Measurements from ENCODE around the gene COL21A1.

Gene COL21A1

GRCh38 chr6:56104591-56104990 lies 142.8 kb downstream of the COL21A1 start:
- no peaks in the 10 kb centered on the region for H4K20me1 ChIP-seq (ENCODE audit: insufficient read depth)
- no peaks in the 10 kb centered on the region for H3K36me3 ChIP-seq (ENCODE audit: insufficient read depth)
- no peak overlapping the region for H2AFZ ChIP-seq (ENCODE audit: low read depth)
- no peaks in the 10 kb centered on the region for H3K27me3 ChIP-seq (ENCODE audit: insufficient read depth, low read depth)
- H3K4me3 ChIP-seq (IDR thresholded peaks at IDR 0.05; ENCODE audit: insufficient read depth, low read depth, low read length), result no peak overlapping the region
- no peak for TF ChIP-seq CTCF (conservative IDR thresholded peaks at IDR 0.05; ENCODE audit: low read depth, low read length)
- H3K9ac ChIP-seq, result no peak overlapping the region
- no peak overlapping the region for H3K27ac ChIP-seq
- no peak overlapping the region for H3K4me2 ChIP-seq
- no peaks in the 10 kb centered on the region for H3K4me1 ChIP-seq (ENCODE audit: low read depth, poor library complexity, severe bottlenecking)
- no peaks in the 10 kb centered on the region for H3K79me2 ChIP-seq (ENCODE audit: insufficient read depth, low read depth)

- Histone ChIP-seq H4K20me1 (ENCODE audit: insufficient read depth) (no peaks in the 10 kb centered on the region), H3K27me3 (ENCODE audit: insufficient read depth, low read depth) (no peaks in the 10 kb centered on the region), H3K4me2 (no peak overlapping the region), H3K4me1 (ENCODE audit: low read depth, poor library complexity, severe bottlenecking) (no peaks in the 10 kb centered on the region), H3K4me3 (IDR thresholded peaks at IDR 0.05; ENCODE audit: insufficient read depth, low read depth, low read length) (no peak overlapping the region), H3K36me3 (ENCODE audit: insufficient read depth) (no peaks in the 10 kb centered on the region), H3K9ac (no peak overlapping the region), H3K79me2 (ENCODE audit: insufficient read depth, low read depth) (no peaks in the 10 kb centered on the region), H2AFZ (ENCODE audit: low read depth) (no peak overlapping the region), H3K27ac (no peak overlapping the region)
- TF ChIP-seq CTCF (conservative IDR thresholded peaks at IDR 0.05; ENCODE audit: low read depth, low read length), result no peak
These were observed 145.2 kb downstream of the COL21A1 start for GRCh38 chr6:56102216-56102615.

- H3K27ac ChIP-seq, result no peak overlapping the region
- no peak overlapping the region for H3K4me2 ChIP-seq
- no peaks in the 10 kb centered on the region for H3K36me3 ChIP-seq (ENCODE audit: insufficient read depth)
- TF ChIP-seq CTCF (conservative IDR thresholded peaks at IDR 0.05; ENCODE audit: low read depth, low read length), result no peak
- no peaks in the 10 kb centered on the region for H3K27me3 ChIP-seq (ENCODE audit: insufficient read depth, low read depth)
- no peaks in the 10 kb centered on the region for H4K20me1 ChIP-seq (ENCODE audit: insufficient read depth)
- H3K9ac ChIP-seq, result no peak overlapping the region
- no peaks in the 10 kb centered on the region for H3K4me1 ChIP-seq (ENCODE audit: low read depth, poor library complexity, severe bottlenecking)
- no peak overlapping the region for H2AFZ ChIP-seq (ENCODE audit: low read depth)
- H3K79me2 ChIP-seq (ENCODE audit: insufficient read depth, low read depth), result no peaks in the 10 kb centered on the region
- no peak overlapping the region for H3K4me3 ChIP-seq (IDR thresholded peaks at IDR 0.05; ENCODE audit: insufficient read depth, low read depth, low read length)
These were observed 146.2 kb downstream of the COL21A1 start for GRCh38 chr6:56101141-56101553.

- no peaks in the 10 kb centered on the region for H3K27me3 ChIP-seq (ENCODE audit: insufficient read depth, low read depth)
- no peaks in the 10 kb centered on the region for H3K79me2 ChIP-seq (ENCODE audit: insufficient read depth, low read depth)
- no peak overlapping the region for H3K4me3 ChIP-seq (IDR thresholded peaks at IDR 0.05; ENCODE audit: insufficient read depth, low read depth, low read length)
- H3K36me3 ChIP-seq (ENCODE audit: insufficient read depth), result no peaks in the 10 kb centered on the region
- TF ChIP-seq CTCF (conservative IDR thresholded peaks at IDR 0.05; ENCODE audit: low read depth, low read length), result no peak
- no peak overlapping the region for H3K9ac ChIP-seq
- H3K4me2 ChIP-seq, result no peak overlapping the region
- H3K4me1 ChIP-seq (ENCODE audit: low read depth, poor library complexity, severe bottlenecking), result no peaks in the 10 kb centered on the region
- no peaks in the 10 kb centered on the region for H4K20me1 ChIP-seq (ENCODE audit: insufficient read depth)
- H2AFZ ChIP-seq (ENCODE audit: low read depth), result no peak overlapping the region
- no peak overlapping the region for H3K27ac ChIP-seq
These were observed 150.3 kb downstream of the COL21A1 start for GRCh38 chr6:56096946-56097621.

Data from KMS-11 (cell line).